Neural cell (in vitro differentiated cells): ENCODE results near the gene AHI1.

Source experiments
- CTCF ChIP-seq: fragments of 450-650 bp; IDR thresholded peaks from 2 replicates; pipeline ENCODE4 v1.5.1; 2014; ENCODE audit warnings: antibody characterized with exemption, mild to moderate bottlenecking, moderate library complexity; ENCODE audit not compliant: poor library complexity, severe bottlenecking
- EP300 ChIP-seq: fragments of 450-650 bp; conservative IDR thresholded peaks from 2 replicates; pipeline ENCODE4 v1.6.1; 2014; ENCODE audit warnings: antibody characterized with exemption, mild to moderate bottlenecking, moderate library complexity; ENCODE audit not compliant: poor library complexity, severe bottlenecking
- EZH2 ChIP-seq: fragments of 200-600, 300-800 bp; shearing (Covaris generic), sonication (generic); IDR thresholded peaks from 2 replicates; pipeline ENCODE4 v1.6.1; 2014; ENCODE audit warnings: antibody characterized with exemption, low read length, borderline replicate concordance, mild to moderate bottlenecking; ENCODE audit not compliant: insufficient read depth, poor library complexity, severe bottlenecking
- MXI1 ChIP-seq: fragments of 450-650 bp; conservative IDR thresholded peaks from 2 replicates; pipeline ENCODE4 v1.6.1; 2014; ENCODE audit warnings: antibody characterized with exemption, mild to moderate bottlenecking; ENCODE audit not compliant: poor library complexity, severe bottlenecking
- POLR2AphosphoS5 ChIP-seq: IDR thresholded peaks from 2 replicates; pipeline ENCODE4 v1.6.1; 2012
- RAD21 ChIP-seq: fragments of 450-650 bp; conservative IDR thresholded peaks from 2 replicates; pipeline ENCODE4 v1.6.1; 2014; ENCODE audit warnings: antibody characterized with exemption, mild to moderate bottlenecking, moderate library complexity
- REST ChIP-seq: IDR thresholded peaks from 2 replicates; pipeline ENCODE4 v1.6.1; 2012; ENCODE audit warnings: borderline replicate concordance
- SMC3 ChIP-seq: fragments of 450-650 bp; conservative IDR thresholded peaks from 2 replicates; pipeline ENCODE4 v1.6.1; 2014; ENCODE audit warnings: antibody characterized with exemption, mild to moderate bottlenecking, moderate library complexity; ENCODE audit not compliant: poor library complexity
- TAF1 ChIP-seq: IDR thresholded peaks from 2 replicates; pipeline ENCODE4 v1.6.1; 2012; ENCODE audit warnings: low read depth

- TF ChIP-seq POLR2AphosphoS5: no peak
- TF ChIP-seq CTCF: no peak
- no peak for TF ChIP-seq MXI1
- no peak for TF ChIP-seq RAD21
- no peak for TF ChIP-seq EZH2
- TF ChIP-seq REST: no peak
- no peak for TF ChIP-seq TAF1
- TF ChIP-seq EP300: no peak
- TF ChIP-seq SMC3: no peak
These were observed 39.5 kb downstream of the AHI1 start for GRCh38 chr6:135458051-135458450.
